Fibroblast of lung (primary cell): ENCODE results near the gene CHCHD6. TPM values are rescaled to one million over a fixed set of nuclear protein-coding genes. Genes with fewer than 3 reads are reported as not detected.
A peak's percentile ranks its signal among the peaks of the same experiment; 100 is the strongest.

Source experiments
- DNase-seq, 2 donors: peaks; one replicate each; pipeline versions ENCODE4 v3.0.0 to v3.0.0-alpha.2; 2010; ENCODE audit warnings: low read depth in 2 of 2
- H2AFZ ChIP-seq: 2 replicates; pipeline ENCODE4 v1.5.1; 2012; ENCODE audit warnings: low read length, control low read depth, inconsistent platforms
- H3K27ac ChIP-seq: 2 replicates; pipeline ENCODE4 v1.5.1; 2011; ENCODE audit warnings: low read length, control low read depth; ENCODE audit not compliant: insufficient read depth
- H3K27me3 ChIP-seq: 2 replicates; pipeline ENCODE4 v1.5.1; 2011; ENCODE audit warnings: mild to moderate bottlenecking, low read length; ENCODE audit not compliant: control insufficient read depth, insufficient read depth
- H3K36me3 ChIP-seq: 2 replicates; pipeline ENCODE4 v1.5.1; 2011; ENCODE audit warnings: low read length; ENCODE audit not compliant: control insufficient read depth, insufficient read depth
- H3K4me1 ChIP-seq: 2 replicates; pipeline ENCODE4 v1.5.1; 2011; ENCODE audit warnings: low read length; ENCODE audit not compliant: control insufficient read depth, insufficient read depth; ENCODE audit errors: extremely low read depth
- H3K4me2 ChIP-seq: 2 replicates; pipeline ENCODE4 v1.5.1; 2011; ENCODE audit warnings: low read length, control low read depth; ENCODE audit not compliant: insufficient read depth; ENCODE audit errors: extremely low read depth
- H3K4me3 ChIP-seq, 4 experiments: fragments of 200-600 bp in 1 of 4; sonication (generic) in 1 of 4; replicated peaks in 1 of 4; 2 replicates each; pipeline ENCODE4 v1.5.1; 2011 to 2016; ENCODE audit warnings: low read length in 4 of 4, low read depth in 3 of 4, mild to moderate bottlenecking in 3 of 4, control low read depth in 2 of 4, inconsistent platforms in 1 of 4, mixed read lengths in 1 of 4; ENCODE audit not compliant: insufficient read depth in 1 of 4; ENCODE audit errors: control extremely low read depth in 1 of 4
- H3K79me2 ChIP-seq: 2 replicates; pipeline ENCODE4 v1.5.1; 2012; ENCODE audit warnings: mild to moderate bottlenecking, low read length, inconsistent platforms; ENCODE audit not compliant: control insufficient read depth, insufficient read depth
- H3K9ac ChIP-seq: 2 replicates; pipeline ENCODE4 v1.5.1; 2011; ENCODE audit warnings: mild to moderate bottlenecking, low read length, control low read depth; ENCODE audit not compliant: insufficient read depth
- H3K9me3 ChIP-seq: 2 replicates; pipeline ENCODE4 v1.5.1; 2012; ENCODE audit warnings: low read depth, low read length; ENCODE audit not compliant: control insufficient read depth, insufficient read depth
- H4K20me1 ChIP-seq: 2 replicates; pipeline ENCODE4 v1.5.1; 2011; ENCODE audit warnings: low read length; ENCODE audit not compliant: control insufficient read depth, insufficient read depth; ENCODE audit errors: extremely low read depth
- EZH2 ChIP-seq: IDR thresholded peaks from 2 replicates; pipeline ENCODE4 v1.5.1; 2012; ENCODE audit warnings: low read length, control low read depth, mild to moderate bottlenecking; ENCODE audit errors: missing control alignments
- polyA plus RNA-seq, 2 donors: library from polyadenylated mRNA; depleted of rRNA in 1 of 2; stranded (reverse) in 1 of 2; unstranded in 1 of 2; fragments of >200 nt; gene quantifications; 2 replicates each; pipeline ENCODE4 v1.2.1, GENCODE V29; 2011 to 2012; ENCODE audit warnings: missing spikeins in 1 of 2
- total RNA-seq: library from RNA; depleted of rRNA; stranded (reverse); fragments of >200 nt; gene quantifications from 2 replicates; pipeline ENCODE4 v1.2.1, GENCODE V29; 2014
- TF ChIP-seq, protein P1 (sequence below), 2 donors: IDR thresholded peaks in 1 of 2; conservative IDR thresholded peaks in 1 of 2; 1 replicate in 1 of 2; 2 replicates in 1 of 2; pipeline ENCODE4 v1.5.1; 2011 to 2012; ENCODE audit warnings: low read length in 2 of 2, control low read depth in 1 of 2, inconsistent platforms in 1 of 2, low read depth in 1 of 2, mild to moderate bottlenecking in 1 of 2

CHCHD6 gene
- total and polyA plus RNA-seq, 2 donors (not counting 1 experiment from before 2014, with no cell fraction given): 9.5 to 11.1 TPM

DNA sequence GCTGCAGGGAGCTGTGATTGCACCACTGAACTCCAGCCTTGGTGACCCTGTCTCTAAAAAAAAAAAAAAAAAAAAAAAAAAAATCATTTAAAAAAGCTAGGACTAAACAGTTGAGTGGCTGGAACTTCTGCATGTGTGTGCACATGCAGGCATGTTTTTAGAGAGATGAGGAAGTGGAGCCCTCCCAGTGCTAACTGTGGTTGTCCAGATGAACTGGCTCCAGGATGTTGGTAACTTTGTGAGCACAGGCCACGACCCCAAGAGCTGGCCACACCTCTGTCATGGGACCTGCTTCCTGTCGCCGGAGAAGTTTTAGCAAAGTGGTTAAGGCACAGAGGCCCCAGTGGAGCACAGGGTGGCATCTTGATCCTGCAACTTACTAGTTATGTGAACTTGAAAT is 27.0 kb downstream of the CHCHD6 start:
- Histone ChIP-seq H3K9ac (no peak overlapping the region), H3K4me3 (no peak overlapping the region), H3K4me1 (no peaks in the 10 kb centered on the region), H3K79me2 (no peaks in the 10 kb centered on the region), H3K4me2 (no peak overlapping the region), H4K20me1 (no peaks in the 10 kb centered on the region), H3K36me3 (no peaks in the 10 kb centered on the region), H3K27ac (no peak overlapping the region), H3K27me3 (no peaks in the 10 kb centered on the region), H3K9me3 (no peaks in the 10 kb centered on the region), H2AFZ (no peak overlapping the region)
- TF ChIP-seq EZH2: no peak
- TF ChIP-seq, protein P1, sequence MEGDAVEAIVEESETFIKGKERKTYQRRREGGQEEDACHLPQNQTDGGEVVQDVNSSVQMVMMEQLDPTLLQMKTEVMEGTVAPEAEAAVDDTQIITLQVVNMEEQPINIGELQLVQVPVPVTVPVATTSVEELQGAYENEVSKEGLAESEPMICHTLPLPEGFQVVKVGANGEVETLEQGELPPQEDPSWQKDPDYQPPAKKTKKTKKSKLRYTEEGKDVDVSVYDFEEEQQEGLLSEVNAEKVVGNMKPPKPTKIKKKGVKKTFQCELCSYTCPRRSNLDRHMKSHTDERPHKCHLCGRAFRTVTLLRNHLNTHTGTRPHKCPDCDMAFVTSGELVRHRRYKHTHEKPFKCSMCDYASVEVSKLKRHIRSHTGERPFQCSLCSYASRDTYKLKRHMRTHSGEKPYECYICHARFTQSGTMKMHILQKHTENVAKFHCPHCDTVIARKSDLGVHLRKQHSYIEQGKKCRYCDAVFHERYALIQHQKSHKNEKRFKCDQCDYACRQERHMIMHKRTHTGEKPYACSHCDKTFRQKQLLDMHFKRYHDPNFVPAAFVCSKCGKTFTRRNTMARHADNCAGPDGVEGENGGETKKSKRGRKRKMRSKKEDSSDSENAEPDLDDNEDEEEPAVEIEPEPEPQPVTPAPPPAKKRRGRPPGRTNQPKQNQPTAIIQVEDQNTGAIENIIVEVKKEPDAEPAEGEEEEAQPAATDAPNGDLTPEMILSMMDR (conservative IDR thresholded peaks at IDR 0.05 in 1 of 2, IDR thresholded peaks at IDR 0.05 in 1 of 2; ENCODE audit: low read depth in 1 of 2, low read length in 2 of 2): no peak
- no peak for DNase-seq

DNA sequence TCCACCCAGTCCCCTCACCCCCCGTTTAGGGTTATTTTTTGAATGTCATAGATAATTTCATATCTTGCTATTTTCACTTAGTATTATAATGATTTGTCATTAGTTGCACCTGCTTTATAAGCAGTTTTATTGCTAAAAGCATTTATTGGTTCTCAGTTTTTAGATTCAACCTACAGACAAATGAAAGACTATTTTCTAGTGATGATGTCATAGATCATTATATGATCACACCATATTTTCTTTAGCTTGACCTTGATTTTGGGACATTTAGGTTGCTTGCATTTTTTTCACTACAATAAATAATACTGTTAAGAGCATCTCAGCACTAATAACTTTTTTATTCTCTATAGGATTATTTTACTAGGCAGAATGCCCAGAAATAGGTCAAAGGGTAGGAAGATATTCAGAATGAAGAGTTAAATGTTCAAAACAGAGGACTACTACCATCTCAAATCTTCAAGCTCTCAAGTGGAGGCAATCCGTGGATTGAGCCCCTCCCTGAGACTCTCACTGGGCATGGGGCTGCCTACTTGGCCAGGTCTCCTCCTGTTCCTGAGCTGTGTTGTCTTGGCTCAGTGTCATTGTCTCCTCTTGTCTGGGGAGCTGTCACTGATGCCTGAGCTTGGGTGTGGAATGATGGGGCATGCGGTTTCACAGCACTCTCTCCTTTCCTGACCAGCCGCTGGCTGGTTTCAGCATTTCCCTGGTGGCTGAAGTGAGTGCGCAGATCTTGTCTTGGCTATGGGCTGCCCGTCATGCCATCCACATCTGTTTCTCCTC is 28.4 kb downstream of the CHCHD6 start:
- peak in 1 of 2 donors; percentile 53 for DNase-seq
- Histone ChIP-seq H3K4me2 (no peak overlapping the region), H4K20me1 (no peaks in the 10 kb centered on the region), H3K79me2 (no peaks in the 10 kb centered on the region), H3K27me3 (no peaks in the 10 kb centered on the region), H3K4me3 (no peak overlapping the region), H3K4me1 (no peaks in the 10 kb centered on the region), H3K9me3 (no peaks in the 10 kb centered on the region), H3K36me3 (no peaks in the 10 kb centered on the region), H2AFZ (no peak overlapping the region), H3K27ac (no peak overlapping the region), H3K9ac (no peak overlapping the region)
- TF ChIP-seq EZH2: no peak
- TF ChIP-seq, protein P1 (conservative IDR thresholded peaks at IDR 0.05 in 1 of 2, IDR thresholded peaks at IDR 0.05 in 1 of 2; ENCODE audit: low read depth in 1 of 2, low read length in 2 of 2): no peak

DNA sequence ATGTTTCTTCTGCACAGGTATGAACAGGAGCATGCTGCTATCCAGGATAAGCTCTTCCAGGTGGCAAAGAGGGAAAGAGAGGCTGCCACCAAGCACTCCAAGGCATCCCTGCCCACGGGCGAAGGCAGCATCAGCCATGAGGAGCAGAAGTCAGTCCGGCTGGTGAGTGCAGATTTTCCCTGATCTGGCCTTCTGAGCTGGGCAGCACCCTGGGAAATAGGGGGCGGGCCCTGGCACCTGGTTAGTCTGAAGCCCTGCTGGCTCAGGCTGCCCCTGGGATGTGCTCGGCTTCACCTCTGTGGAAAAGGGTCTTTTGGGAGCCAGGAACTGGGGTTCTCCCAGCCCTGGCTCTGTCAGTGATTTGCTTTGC is 29.0 kb downstream of the CHCHD6 start:
- no peaks in the 10 kb centered on the region for H3K36me3 ChIP-seq
- no peak overlapping the region for H2AFZ ChIP-seq
- H3K79me2 ChIP-seq: no peaks in the 10 kb centered on the region
- no peak overlapping the region for H3K4me3 ChIP-seq
- no peaks in the 10 kb centered on the region for H3K9me3 ChIP-seq
- H3K27me3 ChIP-seq: no peaks in the 10 kb centered on the region
- DNase-seq: no peak
- no peaks in the 10 kb centered on the region for H3K4me1 ChIP-seq
- no peak overlapping the region for H3K27ac ChIP-seq
- no peak overlapping the region for H3K4me2 ChIP-seq
- no peaks in the 10 kb centered on the region for H4K20me1 ChIP-seq
- TF ChIP-seq, protein P1 (conservative IDR thresholded peaks at IDR 0.05 in 1 of 2, IDR thresholded peaks at IDR 0.05 in 1 of 2; ENCODE audit: low read depth in 1 of 2, low read length in 2 of 2): no peak
- no peak overlapping the region for H3K9ac ChIP-seq
